Suprapubic skin (tissue), 4 donors: ENCODE data around the gene MYMK.

Experiments used
- EP300 ChIP-seq: sonication (generic); formaldehyde crosslinking; IDR thresholded peaks from one replicate; pipeline ENCODE4 v1.6.1; 2017; ENCODE audit warnings: antibody characterized with exemption
- POLR2A ChIP-seq, 2 donors: fragments of 450-650 bp; IDR thresholded peaks; one replicate each; pipeline ENCODE4 v1.6.1; 2017; ENCODE audit warnings: antibody characterized with exemption in 2 of 2, mild to moderate bottlenecking in 2 of 2, moderate library complexity in 2 of 2
- POLR2AphosphoS5 ChIP-seq, 3 donors: sonication (generic); formaldehyde crosslinking; IDR thresholded peaks; one replicate each; pipeline ENCODE4 v1.6.1; 2017; ENCODE audit warnings: antibody characterized with exemption in 3 of 3
- TF ChIP-seq, protein P1 (sequence below), 2 donors: fragments of 200-600 bp in 1 of 2; fragments of 450-650 bp in 1 of 2; sonication (generic) in 1 of 2; IDR thresholded peaks; one replicate each; pipeline ENCODE4 v1.5.1; 2016 to 2019; ENCODE audit warnings: antibody characterized with exemption in 2 of 2, mild to moderate bottlenecking in 1 of 2, moderate library complexity in 1 of 2

DNA sequence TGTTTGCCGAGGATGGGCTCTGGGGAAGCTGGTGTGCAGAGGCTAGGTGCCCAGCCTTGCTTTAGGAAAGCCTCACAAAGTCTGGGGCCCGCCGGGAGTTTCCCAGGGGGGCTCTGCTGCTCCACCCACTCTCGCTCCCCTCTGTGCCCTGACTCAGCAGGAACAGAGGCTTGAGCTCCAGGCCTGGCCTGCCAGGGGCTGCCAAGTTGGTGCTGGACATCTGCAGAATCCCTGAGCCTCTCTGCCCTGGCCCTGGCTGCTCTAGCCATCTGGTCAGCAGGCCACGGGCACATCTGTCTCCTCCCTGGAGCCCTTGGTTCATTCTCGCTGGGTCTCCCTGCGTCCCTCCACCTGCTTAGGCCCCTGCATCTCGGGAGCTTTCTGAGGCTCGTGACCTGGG is 9.1 kb upstream of the MYMK start:
- TF ChIP-seq POLR2A (IDR thresholded peaks at IDR 0.05) (no peak), EP300 (no peak), POLR2AphosphoS5 (IDR thresholded peaks at IDR 0.05) (no peak)
- TF ChIP-seq, protein P1, sequence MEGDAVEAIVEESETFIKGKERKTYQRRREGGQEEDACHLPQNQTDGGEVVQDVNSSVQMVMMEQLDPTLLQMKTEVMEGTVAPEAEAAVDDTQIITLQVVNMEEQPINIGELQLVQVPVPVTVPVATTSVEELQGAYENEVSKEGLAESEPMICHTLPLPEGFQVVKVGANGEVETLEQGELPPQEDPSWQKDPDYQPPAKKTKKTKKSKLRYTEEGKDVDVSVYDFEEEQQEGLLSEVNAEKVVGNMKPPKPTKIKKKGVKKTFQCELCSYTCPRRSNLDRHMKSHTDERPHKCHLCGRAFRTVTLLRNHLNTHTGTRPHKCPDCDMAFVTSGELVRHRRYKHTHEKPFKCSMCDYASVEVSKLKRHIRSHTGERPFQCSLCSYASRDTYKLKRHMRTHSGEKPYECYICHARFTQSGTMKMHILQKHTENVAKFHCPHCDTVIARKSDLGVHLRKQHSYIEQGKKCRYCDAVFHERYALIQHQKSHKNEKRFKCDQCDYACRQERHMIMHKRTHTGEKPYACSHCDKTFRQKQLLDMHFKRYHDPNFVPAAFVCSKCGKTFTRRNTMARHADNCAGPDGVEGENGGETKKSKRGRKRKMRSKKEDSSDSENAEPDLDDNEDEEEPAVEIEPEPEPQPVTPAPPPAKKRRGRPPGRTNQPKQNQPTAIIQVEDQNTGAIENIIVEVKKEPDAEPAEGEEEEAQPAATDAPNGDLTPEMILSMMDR (IDR thresholded peaks at IDR 0.05) = no peak
